Activated naive CD4-positive, alpha-beta T cell (primary cell): ENCODE results near the gene GRIA4.
"Not testable (repeated sequence)": the region's sequence is repeated elsewhere in the genome, so short reads cannot be mapped to it uniquely, and the experiment has no call there.

Experiments
- DNase-seq, 4 experiments: peaks; one replicate each; lab custom pipeline; 2025; lab: John Stamatoyannopoulos, UW

GRIA4 gene

GRCh38 chr11:105860105-105860504 is 250.2 kb downstream of the GRIA4 start:
- DNase-seq = no peak

- no peak for DNase-seq
Measured at GRCh38 chr11:105861225-105861624, 251.4 kb downstream of the GRIA4 start.

DNA sequence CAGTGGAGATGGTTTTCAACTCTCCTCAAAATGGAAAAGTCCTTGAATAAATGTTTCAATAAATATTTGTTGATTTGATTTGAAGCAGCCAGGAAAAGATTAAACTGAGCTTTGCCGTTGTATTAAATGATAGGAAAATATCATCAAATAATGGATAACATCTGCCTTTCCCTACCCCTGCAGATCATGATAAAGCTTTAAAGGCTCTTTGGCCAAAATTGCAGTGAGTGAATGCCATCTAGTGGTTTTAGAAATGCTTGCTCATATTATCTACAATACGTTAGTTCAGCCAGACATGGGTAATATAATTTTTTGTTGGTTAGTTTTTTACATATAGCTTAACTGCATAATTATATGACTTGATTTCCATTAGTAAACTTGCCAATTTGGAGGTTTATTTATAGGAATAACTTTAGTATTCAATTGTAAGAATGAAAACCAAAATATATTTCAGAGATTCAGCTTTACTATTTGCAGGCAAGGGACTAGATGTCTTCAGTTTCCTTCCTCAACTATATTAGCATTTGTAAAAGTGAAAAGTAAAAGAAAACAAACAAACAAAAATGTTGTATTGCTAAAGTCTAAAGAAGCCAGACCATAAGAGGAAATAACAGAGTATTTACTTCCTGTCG is 253.0 kb downstream of the GRIA4 start:
- no peak for DNase-seq

DNA sequence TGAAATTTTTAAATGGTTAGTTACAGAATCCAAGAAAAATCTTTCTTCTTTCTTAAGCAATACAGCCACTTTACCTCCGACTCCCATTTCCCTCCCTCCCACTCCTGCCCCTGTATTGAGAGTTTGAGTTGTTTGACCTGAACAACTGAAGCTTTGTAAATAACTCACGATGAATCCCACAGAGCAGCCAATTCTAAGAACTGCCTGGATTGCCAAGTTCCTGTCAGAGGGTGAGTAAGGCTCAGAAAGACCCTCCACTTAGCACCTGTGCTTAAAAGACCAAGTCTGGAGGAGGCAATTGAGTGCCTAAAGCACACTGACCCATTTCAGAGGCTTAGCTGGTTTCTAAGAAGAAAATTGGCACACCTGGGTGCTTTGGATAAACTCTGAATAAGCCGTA is 253.7 kb downstream of the GRIA4 start:
- DNase-seq = no peak

- no peak for DNase-seq
Measured at GRCh38 chr11:105867742-105868141, 257.9 kb downstream of the GRIA4 start.

- DNase-seq = no peak
Measured at GRCh38 chr11:105868762-105869285, 259.0 kb downstream of the GRIA4 start.

- DNase-seq = no peak
Measured at GRCh38 chr11:105870516-105871113, 260.7 kb downstream of the GRIA4 start.

GRCh38 chr11:105878510-105878909 is 268.6 kb downstream of the GRIA4 start:
- no peak for DNase-seq

DNA sequence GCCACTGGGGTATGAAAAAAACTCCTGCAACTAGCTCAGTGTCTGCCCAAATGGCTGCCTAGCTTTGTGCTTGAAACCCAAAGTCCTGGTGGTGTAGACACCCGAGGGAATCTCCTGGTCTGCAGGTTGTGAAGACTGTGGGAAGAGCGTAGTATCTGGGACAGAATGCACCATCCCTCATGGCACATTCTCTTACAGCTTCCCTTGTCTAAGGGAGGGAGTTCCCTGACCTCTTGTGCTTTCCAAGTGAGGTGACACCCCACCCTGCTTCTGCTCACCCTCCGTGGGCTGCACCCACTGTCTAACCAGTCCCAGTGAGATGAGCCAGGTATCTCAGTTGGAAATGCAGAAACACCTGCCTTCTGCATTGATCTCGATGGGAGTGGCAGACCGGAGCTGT is 269.1 kb downstream of the GRIA4 start:
- not testable (repeated sequence) for DNase-seq

DNA sequence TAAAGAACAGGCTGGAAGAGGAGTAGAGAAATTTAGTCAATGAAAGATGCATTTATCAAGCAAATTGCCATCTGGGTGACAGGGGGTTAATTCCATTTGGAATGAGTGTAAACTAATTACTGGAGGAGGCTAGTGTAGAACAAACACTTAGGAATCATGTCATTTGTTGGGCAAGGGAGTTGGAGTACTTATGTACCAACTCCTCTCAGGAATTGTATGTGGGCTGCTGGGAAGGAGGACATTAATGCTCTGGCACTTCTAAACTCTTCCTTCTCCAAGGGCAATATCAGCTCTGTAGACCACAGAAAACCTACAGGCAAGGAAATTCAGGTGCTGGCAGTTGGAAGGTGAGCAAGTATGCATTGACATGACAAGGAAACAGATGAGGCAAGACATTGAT is 271.2 kb downstream of the GRIA4 start:
- no peak for DNase-seq

DNA sequence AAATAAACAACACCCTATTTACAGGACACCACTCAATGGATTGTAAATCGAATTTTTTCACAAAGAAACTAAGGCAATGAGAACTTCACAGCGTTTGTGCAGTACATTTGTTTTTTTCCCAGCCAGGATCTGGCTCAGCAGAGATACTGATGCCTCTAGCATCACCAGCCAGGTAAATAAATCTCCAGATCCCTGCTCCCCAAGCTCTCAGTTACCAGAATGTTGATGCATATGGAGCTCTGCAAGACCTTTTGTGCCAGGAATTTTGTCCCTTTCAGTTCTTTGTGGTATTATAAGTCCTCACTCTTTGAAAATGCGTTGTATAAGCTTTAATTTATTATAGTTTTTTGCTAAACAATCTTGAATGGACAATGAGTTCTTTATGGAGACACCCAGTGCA is 274.6 kb downstream of the GRIA4 start:
- DNase-seq = no peak

DNA sequence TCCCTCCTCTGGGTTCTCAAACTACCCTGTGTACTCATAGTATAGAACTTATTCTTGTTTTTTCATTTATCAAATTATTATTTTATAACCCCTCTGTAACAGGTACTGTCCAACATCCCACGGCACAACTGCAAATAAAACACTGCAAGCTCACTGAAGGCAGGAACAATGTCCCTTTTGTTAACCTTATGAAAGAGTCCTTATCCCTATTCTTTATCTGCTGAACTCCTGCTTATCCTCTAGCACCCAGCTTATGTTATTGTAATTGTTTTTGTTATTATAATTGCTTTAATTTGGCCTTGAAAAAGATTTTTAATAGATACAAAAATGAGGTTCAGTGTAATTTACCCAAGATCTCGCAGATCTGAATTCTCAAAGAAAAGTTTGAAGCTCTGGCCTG is 281.8 kb downstream of the GRIA4 start:
- no peak for DNase-seq

DNA sequence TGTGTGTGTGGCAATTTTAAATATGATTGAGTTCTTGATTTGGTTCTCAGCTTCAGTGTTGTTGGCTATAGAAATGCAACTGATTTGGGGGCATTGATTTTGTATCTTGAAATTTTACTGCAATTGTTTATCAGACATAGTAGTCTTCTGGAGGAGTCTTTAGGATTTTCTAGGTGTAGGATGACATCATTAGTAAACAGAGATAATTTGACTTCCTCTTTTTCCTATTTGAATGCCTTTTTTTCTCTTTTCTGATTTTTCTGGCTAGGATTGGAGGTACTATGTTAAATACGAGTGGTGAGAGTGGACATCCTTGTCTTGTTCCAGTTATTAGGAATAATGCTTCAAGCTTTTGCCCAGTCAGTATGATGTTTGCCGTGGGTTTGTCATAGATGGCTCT is 287.3 kb downstream of the GRIA4 start:
- DNase-seq = no peak

- no peak for DNase-seq
Measured at GRCh38 chr11:105899772-105900171, 289.9 kb downstream of the GRIA4 start.

GRCh38 chr11:105900515-105901035 is 290.7 kb downstream of the GRIA4 start:
- DNase-seq = no peak

DNA sequence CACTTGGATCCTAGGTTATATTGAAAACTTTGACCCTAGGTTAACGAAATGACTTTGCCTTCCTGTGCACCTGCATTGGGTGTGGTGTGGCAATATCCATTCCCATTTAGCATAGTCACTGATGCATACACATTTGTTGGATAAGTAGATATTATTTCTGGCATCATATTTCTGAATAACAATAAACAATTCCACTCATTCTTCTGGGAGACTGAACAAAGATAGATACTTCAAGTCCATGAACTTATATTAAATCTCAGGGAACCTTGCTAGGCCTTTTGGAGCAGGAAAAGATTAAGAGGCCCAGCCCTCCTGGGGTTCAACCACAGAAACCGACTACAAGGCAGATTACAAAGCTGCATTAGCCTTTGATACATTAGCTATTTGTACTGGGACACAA is 293.2 kb downstream of the GRIA4 start:
- no peak for DNase-seq

GRCh38 chr11:105906517-105906916 is 296.6 kb downstream of the GRIA4 start:
- DNase-seq = no peak

GRCh38 chr11:105907319-105907718 is 297.4 kb downstream of the GRIA4 start:
- DNase-seq = no peak

DNA sequence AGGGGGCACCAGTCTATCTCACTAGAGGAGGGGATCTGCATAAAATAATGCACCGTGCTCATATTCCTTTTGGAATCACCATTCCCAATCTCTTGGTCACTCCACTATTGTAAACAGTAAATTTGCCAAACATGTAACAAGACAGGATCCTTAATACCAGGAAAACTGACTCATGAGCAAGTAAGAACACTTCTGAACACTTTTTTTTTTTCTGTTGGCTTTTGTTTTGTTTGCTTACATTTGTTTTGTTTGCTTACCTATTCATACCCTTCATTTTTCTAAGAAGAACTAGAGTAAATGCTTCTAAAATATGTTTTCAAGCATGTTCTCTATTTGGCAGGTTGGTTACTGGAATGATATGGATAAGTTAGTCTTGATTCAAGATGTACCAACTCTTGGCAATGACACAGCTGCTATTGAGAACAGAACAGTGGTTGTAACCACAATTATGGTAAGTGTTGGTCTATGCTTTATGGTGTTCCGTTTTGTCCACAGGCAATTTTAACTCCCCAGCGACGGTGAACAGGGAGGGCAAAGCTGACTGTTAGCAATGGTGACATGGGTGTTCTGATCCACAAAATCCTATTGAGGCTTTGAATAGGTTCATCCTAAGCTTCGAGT is 300.3 kb downstream of the GRIA4 start:
- DNase-seq = no peak

GRCh38 chr11:105911454-105911853 is 301.6 kb downstream of the GRIA4 start:
- no peak for DNase-seq

GRCh38 chr11:105912666-105913065 is 302.8 kb downstream of the GRIA4 start:
- DNase-seq = no peak

- DNase-seq = no peak
Measured at GRCh38 chr11:105915021-105915420, 305.1 kb downstream of the GRIA4 start.

DNA sequence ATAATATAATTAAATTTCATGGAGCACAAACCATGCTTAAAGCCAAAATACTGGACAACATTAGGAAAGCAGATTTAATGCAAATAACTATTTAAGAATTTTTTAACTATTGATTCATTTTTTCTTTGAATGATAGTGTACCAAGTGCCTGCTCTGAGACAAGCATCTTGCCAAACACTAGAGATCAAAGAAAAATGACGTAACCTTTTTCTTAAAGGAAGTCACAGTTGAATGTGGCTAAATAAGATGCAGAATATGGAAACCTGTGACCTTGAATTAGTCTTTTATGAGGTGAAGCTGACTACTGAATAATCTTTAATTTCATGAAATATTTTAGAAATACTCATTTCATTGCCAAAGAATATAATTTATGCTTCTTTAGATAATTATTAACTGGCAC is 308.2 kb downstream of the GRIA4 start:
- DNase-seq = no peak
